ENCODE data around the gene HYOU1.

GRCh38 chr11:119099711-119100110, 42.7 kb upstream of the HYOU1 start:
- no peak for TF ChIP-seq CTCF (conservative IDR thresholded peaks at IDR 0.05)
- TF ChIP-seq EZH2 (IDR thresholded peaks at IDR 0.05; ENCODE audit: low read depth): no peak
